Caco-2 (cell line): ENCODE data around the gene CD52. TPM values are rescaled to one million over a fixed set of nuclear protein-coding genes. Genes with fewer than 3 reads are reported as not detected.

Experiments
- BruUV-seq: library from RNA; stranded (reverse); fragments of 400-500 nt; replicated peaks from 2 replicates; lab custom pipeline; 2021; lab: Mats Ljungman, UMichigan
- CTCF ChIA-PET: fragments of 300-600 bp; sonication (Branson Sonifier 250); formaldehyde crosslinking; loops from one replicate; lab custom pipeline; 2022; ENCODE audit warnings: antibody characterized with exemption; lab: Charles Lee
- POLR2A ChIA-PET: fragments of 300-600 bp; sonication (Branson Sonifier 250); formaldehyde crosslinking; loops from one replicate; lab custom pipeline; 2022; ENCODE audit warnings: antibody characterized with exemption; lab: Charles Lee
- DNase-seq, 2 experiments: peaks; one replicate each; pipeline versions ENCODE4 v3.0.0 to v3.0.0-alpha.2; 2020 to 2022
- H3K27me3 ChIP-seq: replicated peaks from 2 replicates; pipeline ENCODE4 v1.6.0; 2011; ENCODE audit warnings: low read length; ENCODE audit not compliant: control insufficient read depth, insufficient read depth
- H3K36me3 ChIP-seq: 2 replicates; pipeline ENCODE4 v1.5.1; 2011; ENCODE audit warnings: low read length; ENCODE audit not compliant: control insufficient read depth, insufficient read depth
- H3K4me1 ChIP-seq: fragments of 250-450 bp; sonication (Bioruptor Pico); 2 replicates; pipeline ENCODE4 v1.5.1; 2020; ENCODE audit warnings: mild to moderate bottlenecking
- H3K4me3 ChIP-seq: 2 replicates; pipeline ENCODE4 v1.5.1; 2011; ENCODE audit warnings: low read depth, mild to moderate bottlenecking, control low read depth, low read length
- H3K9me3 ChIP-seq: fragments of 250-450 bp; sonication (Bioruptor Pico); 2 replicates; pipeline ENCODE4 v1.5.1; 2020; ENCODE audit warnings: mild to moderate bottlenecking, moderate library complexity
- H3K27ac Mint-ChIP-seq: one replicate; pipeline ENCODE4 v1.8.0; 2022; ENCODE audit warnings: mixed read lengths; ENCODE audit not compliant: unreplicated experiment
- H3K27me3 Mint-ChIP-seq: one replicate; pipeline ENCODE4 v1.8.0; 2022; ENCODE audit warnings: mixed read lengths; ENCODE audit not compliant: insufficient read depth, unreplicated experiment
- H3K36me3 Mint-ChIP-seq: one replicate; pipeline ENCODE4 v1.8.0; 2022; ENCODE audit warnings: mild to moderate bottlenecking, mixed read lengths; ENCODE audit not compliant: insufficient read depth, unreplicated experiment
- H3K4me1 Mint-ChIP-seq: one replicate; pipeline ENCODE4 v1.8.0; 2022; ENCODE audit warnings: low read depth, mixed read lengths; ENCODE audit not compliant: unreplicated experiment
- H3K4me3 Mint-ChIP-seq: one replicate; pipeline ENCODE4 v1.8.0; 2022; ENCODE audit warnings: mild to moderate bottlenecking, moderate library complexity, mixed read lengths; ENCODE audit not compliant: unreplicated experiment
- H3K9me3 Mint-ChIP-seq: one replicate; pipeline ENCODE4 v1.8.0; 2022; ENCODE audit warnings: mixed read lengths; ENCODE audit not compliant: unreplicated experiment
- intact Hi-C: fragments of 100-400 bp; cut with micrococcal nuclease; formaldehyde crosslinking; loops from one replicate; pipeline ENCODE4 v1.10.0; 2022; ENCODE audit not compliant: unreplicated experiment
- total RNA-seq: library from RNA; stranded (reverse); gene quantifications from 2 replicates; pipeline ENCODE4 v1.2.3, GENCODE V29; 2022
- TF ChIP-seq, protein P1 (sequence below), 2 experiments: fragments of 200-600 bp in 1 of 2; IDR thresholded peaks; 1 replicate in 1 of 2; 2 replicates in 1 of 2; pipeline versions ENCODE4 v1.5.1 to v1.8.0; 2011 to 2022; ENCODE audit warnings: antibody characterized with exemption in 1 of 2, control low read depth in 1 of 2, inconsistent platforms in 1 of 2, low read depth in 1 of 2, low read length in 1 of 2, mild to moderate bottlenecking in 1 of 2, moderate library complexity in 1 of 2; ENCODE audit not compliant: insufficient read depth in 1 of 2, severe bottlenecking in 1 of 2, unreplicated experiment in 1 of 2

The CD52 gene
- total RNA-seq, 1 experiment from 2014 or later: not detected

DNA sequence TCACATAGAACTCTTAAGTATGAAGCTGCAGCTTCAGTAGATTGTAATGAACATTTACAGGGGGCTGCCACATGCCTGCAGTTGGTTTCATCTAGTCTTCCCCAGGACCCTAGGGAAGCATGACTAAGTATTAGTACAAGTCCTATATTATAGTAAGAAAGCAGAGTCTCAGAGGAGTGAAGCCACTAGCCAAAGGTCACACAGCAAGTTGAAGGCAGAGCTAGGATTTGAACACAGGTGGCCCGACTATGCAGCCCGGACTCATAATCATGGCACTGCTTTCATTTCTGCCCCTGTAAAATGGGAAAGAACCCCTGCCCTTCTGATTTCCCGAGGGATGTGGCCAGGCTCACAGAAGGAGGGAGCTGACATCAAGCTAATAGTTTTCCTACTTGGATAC, 44.6 kb downstream of the CD52 start:
- CTCF ChIA-PET: interaction anchor here (1.6 kb wide), 1 partner anchor 77 kb away, joined by 5 read pairs; no protein-coding TSS in a partner anchor
- no peak overlapping the region for H3K4me3 Mint-ChIP-seq
- H3K27me3 ChIP-seq: no peaks in the 10 kb centered on the region
- H3K36me3 Mint-ChIP-seq: peaks cover 4% of the 10 kb centered on the region
- BruUV-seq: no TSS peak
- no peak for DNase-seq
- H3K27ac Mint-ChIP-seq: peak overlapping the region; percentile 92
- POLR2A ChIA-PET: interaction anchor here (1.1 kb wide), 1 partner anchor 12 kb away, joined by 3 read pairs; no protein-coding TSS in a partner anchor
- intact Hi-C loops: no loop called here
- no peaks in the 10 kb centered on the region for H3K36me3 ChIP-seq
- H3K4me1 ChIP-seq: peaks cover 28% of the 10 kb centered on the region
- TF ChIP-seq, protein P1, sequence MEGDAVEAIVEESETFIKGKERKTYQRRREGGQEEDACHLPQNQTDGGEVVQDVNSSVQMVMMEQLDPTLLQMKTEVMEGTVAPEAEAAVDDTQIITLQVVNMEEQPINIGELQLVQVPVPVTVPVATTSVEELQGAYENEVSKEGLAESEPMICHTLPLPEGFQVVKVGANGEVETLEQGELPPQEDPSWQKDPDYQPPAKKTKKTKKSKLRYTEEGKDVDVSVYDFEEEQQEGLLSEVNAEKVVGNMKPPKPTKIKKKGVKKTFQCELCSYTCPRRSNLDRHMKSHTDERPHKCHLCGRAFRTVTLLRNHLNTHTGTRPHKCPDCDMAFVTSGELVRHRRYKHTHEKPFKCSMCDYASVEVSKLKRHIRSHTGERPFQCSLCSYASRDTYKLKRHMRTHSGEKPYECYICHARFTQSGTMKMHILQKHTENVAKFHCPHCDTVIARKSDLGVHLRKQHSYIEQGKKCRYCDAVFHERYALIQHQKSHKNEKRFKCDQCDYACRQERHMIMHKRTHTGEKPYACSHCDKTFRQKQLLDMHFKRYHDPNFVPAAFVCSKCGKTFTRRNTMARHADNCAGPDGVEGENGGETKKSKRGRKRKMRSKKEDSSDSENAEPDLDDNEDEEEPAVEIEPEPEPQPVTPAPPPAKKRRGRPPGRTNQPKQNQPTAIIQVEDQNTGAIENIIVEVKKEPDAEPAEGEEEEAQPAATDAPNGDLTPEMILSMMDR (IDR thresholded peaks at IDR 0.05; ENCODE audit: insufficient read depth in 1 of 2, low read depth in 1 of 2, low read length in 1 of 2, severe bottlenecking in 1 of 2, unreplicated experiment in 1 of 2): no peak
- no peak overlapping the region for H3K4me3 ChIP-seq
- peaks cover 23% of the 10 kb centered on the region for H3K4me1 Mint-ChIP-seq
- H3K9me3 ChIP-seq: no peaks in the 10 kb centered on the region
- H3K27me3 Mint-ChIP-seq: no peaks in the 10 kb centered on the region
- no peaks in the 10 kb centered on the region for H3K9me3 Mint-ChIP-seq

DNA sequence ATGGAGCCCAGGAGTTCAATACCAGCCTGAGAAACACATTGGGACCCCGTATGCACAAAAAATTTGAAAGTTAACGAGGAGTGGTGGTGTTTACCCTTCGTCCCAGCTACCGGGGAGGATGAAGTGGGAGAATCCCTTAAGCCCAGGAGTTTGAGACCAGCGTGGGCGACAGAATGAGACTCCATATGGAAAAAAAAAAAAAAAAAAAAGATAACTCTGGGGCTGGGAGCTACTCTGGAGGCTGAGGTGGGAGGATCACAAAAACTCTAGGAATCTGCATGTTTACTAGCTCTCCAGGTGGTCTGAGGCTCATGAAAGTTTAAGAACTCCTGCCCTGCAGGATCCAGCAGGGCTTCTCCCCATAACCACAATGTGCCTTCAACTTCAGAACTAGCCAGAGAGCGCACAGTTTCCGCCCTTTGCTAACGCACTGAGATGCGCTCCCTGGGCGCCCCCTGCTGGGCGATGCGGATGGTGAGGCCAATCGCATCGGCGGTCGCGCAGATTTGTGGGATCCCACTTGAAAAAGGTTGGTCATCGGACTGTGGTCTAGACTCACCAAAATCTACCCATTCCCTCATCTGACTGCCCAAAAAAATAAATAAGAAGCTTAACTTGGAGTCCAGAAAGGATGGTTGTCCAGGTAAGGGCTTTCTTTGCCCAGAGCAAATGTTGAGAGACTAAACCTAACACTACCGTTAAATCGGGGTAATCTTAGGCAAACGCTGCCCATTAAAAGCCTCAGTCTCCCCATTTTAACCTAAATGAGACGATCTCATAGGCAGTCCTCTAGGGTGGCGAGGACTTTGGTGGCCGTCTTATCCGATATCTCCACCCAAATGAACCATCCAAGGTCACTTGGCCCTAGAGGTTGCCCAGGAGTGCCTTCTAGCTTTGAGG, 46.0 kb downstream of the CD52 start:
- H3K27me3 Mint-ChIP-seq: no peaks in the 10 kb centered on the region
- DNase-seq: peak; percentile 68 to 85
- CTCF ChIA-PET: interaction anchor here (0.6 to 1.9 kb wide), 7 partner anchors 12 to 294 kb away, joined by 3 to 7 read pairs (median 3); no protein-coding TSS in a partner anchor
- H3K36me3 Mint-ChIP-seq: peaks cover 6% of the 10 kb centered on the region
- no peaks in the 10 kb centered on the region for H3K27me3 ChIP-seq
- no peak overlapping the region for H3K4me3 Mint-ChIP-seq
- H3K4me1 ChIP-seq: peaks cover 14% of the 10 kb centered on the region
- POLR2A ChIA-PET: no interaction called here
- intact Hi-C loops: loop anchor here (1.0 kb wide), 1 partner anchor 78 kb away; no protein-coding TSS in a partner anchor
- BruUV-seq: no TSS peak
- no peaks in the 10 kb centered on the region for H3K9me3 Mint-ChIP-seq
- TF ChIP-seq, protein P1 (IDR thresholded peaks at IDR 0.05; ENCODE audit: insufficient read depth in 1 of 2, low read depth in 1 of 2, low read length in 1 of 2, severe bottlenecking in 1 of 2, unreplicated experiment in 1 of 2): peak; percentile 90
- peaks cover 17% of the 10 kb centered on the region for H3K4me1 Mint-ChIP-seq
- no peak overlapping the region for H3K27ac Mint-ChIP-seq
- no peaks in the 10 kb centered on the region for H3K9me3 ChIP-seq
- H3K4me3 ChIP-seq: no peak overlapping the region
- no peaks in the 10 kb centered on the region for H3K36me3 ChIP-seq

DNA sequence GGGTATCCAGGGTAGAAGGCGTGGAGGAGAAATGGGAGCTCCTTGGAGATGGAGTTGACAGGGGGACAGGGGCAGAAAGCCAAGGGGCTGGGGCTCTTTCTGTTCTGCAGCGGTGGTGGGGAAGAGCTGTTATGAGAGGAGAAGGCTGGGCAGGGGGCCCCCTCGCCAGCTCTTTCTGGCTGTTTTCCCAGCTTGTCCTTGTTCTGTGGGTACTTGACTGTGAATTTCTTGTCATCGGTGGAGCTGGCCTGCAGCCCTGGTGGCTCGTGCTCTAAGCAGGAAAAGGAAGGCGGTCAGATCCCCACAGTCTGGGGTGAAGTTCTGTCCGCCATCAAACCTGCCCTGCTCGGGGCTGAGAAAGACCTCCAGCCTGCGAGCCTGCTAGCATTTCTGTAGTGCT, 47.2 kb downstream of the CD52 start:
- H3K4me1 ChIP-seq: peaks cover 5% of the 10 kb centered on the region
- no peaks in the 10 kb centered on the region for H3K27me3 ChIP-seq
- POLR2A ChIA-PET: no interaction called here
- no peaks in the 10 kb centered on the region for H3K27me3 Mint-ChIP-seq
- CTCF ChIA-PET: interaction anchor here (0.6 to 1.9 kb wide), 4 partner anchors 26 to 295 kb away, joined by 3 to 7 read pairs (median 4); partner anchors contain the start of gene PDIK1L
- H3K9me3 Mint-ChIP-seq: no peaks in the 10 kb centered on the region
- TF ChIP-seq, protein P1 (IDR thresholded peaks at IDR 0.05; ENCODE audit: insufficient read depth in 1 of 2, low read depth in 1 of 2, low read length in 1 of 2, severe bottlenecking in 1 of 2, unreplicated experiment in 1 of 2): no peak
- no TSS peak for BruUV-seq
- H3K4me3 Mint-ChIP-seq: no peak overlapping the region
- H3K36me3 Mint-ChIP-seq: peaks cover 6% of the 10 kb centered on the region
- H3K27ac Mint-ChIP-seq: no peak overlapping the region
- peaks cover 6% of the 10 kb centered on the region for H3K4me1 Mint-ChIP-seq
- H3K9me3 ChIP-seq: no peaks in the 10 kb centered on the region
- H3K4me3 ChIP-seq: no peak overlapping the region
- no peak for DNase-seq
- intact Hi-C loops: no loop called here
- no peaks in the 10 kb centered on the region for H3K36me3 ChIP-seq
